Uterus (tissue), 4 donors: Measurements from ENCODE around the gene PNCK. TPM values are rescaled to one million over a fixed set of nuclear protein-coding genes. Genes with fewer than 3 reads are reported as not detected.

Experiments
- DNase-seq, 2 donors: peaks; one replicate each; pipeline ENCODE4 v3.0.0-alpha.2; 2019 to 2020
- H3K27ac ChIP-seq, 2 donors: fragments of 200-600 bp; sonication (generic); 1 replicate in 1 of 2; 2 replicates in 1 of 2; pipeline ENCODE4 v1.5.1; 2016 to 2018
- H3K27me3 ChIP-seq, 2 donors: fragments of 200-600 bp; sonication (generic); one replicate each; pipeline ENCODE4 v1.5.1; 2018 to 2019; ENCODE audit warnings: control low read depth in 1 of 2
- H3K36me3 ChIP-seq, 2 donors: fragments of 200-600 bp; sonication (generic); one replicate each; pipeline ENCODE4 v1.5.1; 2019; ENCODE audit warnings: control low read depth in 1 of 2
- H3K4me1 ChIP-seq, 2 donors: fragments of 200-600 bp; sonication (generic); one replicate each; pipeline ENCODE4 v1.5.1; 2018 to 2019; ENCODE audit warnings: control low read depth in 1 of 2
- H3K4me3 ChIP-seq, 2 donors: fragments of 200-600 bp; sonication (generic); 1 replicate in 1 of 2; 2 replicates in 1 of 2; pipeline ENCODE4 v1.5.1; 2018 to 2019; ENCODE audit warnings: mild to moderate bottlenecking in 1 of 2
- H3K9me3 ChIP-seq, 2 donors: fragments of 200-600 bp; sonication (generic); one replicate each; pipeline ENCODE4 v1.5.1; 2019; ENCODE audit warnings: control low read depth in 1 of 2
- CTCF ChIP-seq, 4 experiments: fragments of 200-600 bp in 2 of 4; fragments of 450-650 bp in 2 of 4; sonication (generic) in 2 of 4; IDR thresholded peaks; one replicate each; pipeline ENCODE4 v1.5.1; 2016 to 2019; ENCODE audit warnings: antibody characterized with exemption in 4 of 4, mild to moderate bottlenecking in 2 of 4, moderate library complexity in 1 of 4
- POLR2A ChIP-seq, 2 donors: fragments of 450-650 bp; IDR thresholded peaks; one replicate each; pipeline ENCODE4 v1.6.1; 2016; ENCODE audit warnings: antibody characterized with exemption in 2 of 2, mild to moderate bottlenecking in 1 of 2, moderate library complexity in 1 of 2
- intact Hi-C: fragments of 100-400 bp; cut with DNase I; formaldehyde crosslinking; loops from one replicate; pipeline ENCODE4 v1.15.1; 2023; ENCODE audit warnings: low total_unique reads
- total RNA-seq, 4 donors: library from RNA; depleted of rRNA in 3 of 4; stranded (reverse); fragments of >200 nt in 3 of 4; gene quantifications; one replicate each; pipeline versions ENCODE4 v1.1.0 to v1.2.4, GENCODE V29; 2014 to 2023
- donor health status: DM: yes; HTN: yes; CAD: no.

PNCK gene
- total RNA-seq, 4 donors from 2014 or later: 1.8 to 8.5 (median 5.9) TPM; not detected in 1

GRCh38 chrX:153674219-153674851 is 722 bp upstream of the PNCK start:
- no peak for TF ChIP-seq POLR2A (IDR thresholded peaks at IDR 0.05)
- TF ChIP-seq CTCF (IDR thresholded peaks at IDR 0.05): no peak
- peaks cover 0 to 4% of the 10 kb centered on the region in 2 donors for H3K27me3 ChIP-seq
- no peaks in the 10 kb centered on the region for H3K36me3 ChIP-seq
- intact Hi-C loops: no loop called here
- H3K4me1 ChIP-seq: no peaks in the 10 kb centered on the region
- no peak for DNase-seq
- no peak overlapping the region for H3K4me3 ChIP-seq
- H3K9me3 ChIP-seq: no peaks in the 10 kb centered on the region
- H3K27ac ChIP-seq: no peak overlapping the region

DNA sequence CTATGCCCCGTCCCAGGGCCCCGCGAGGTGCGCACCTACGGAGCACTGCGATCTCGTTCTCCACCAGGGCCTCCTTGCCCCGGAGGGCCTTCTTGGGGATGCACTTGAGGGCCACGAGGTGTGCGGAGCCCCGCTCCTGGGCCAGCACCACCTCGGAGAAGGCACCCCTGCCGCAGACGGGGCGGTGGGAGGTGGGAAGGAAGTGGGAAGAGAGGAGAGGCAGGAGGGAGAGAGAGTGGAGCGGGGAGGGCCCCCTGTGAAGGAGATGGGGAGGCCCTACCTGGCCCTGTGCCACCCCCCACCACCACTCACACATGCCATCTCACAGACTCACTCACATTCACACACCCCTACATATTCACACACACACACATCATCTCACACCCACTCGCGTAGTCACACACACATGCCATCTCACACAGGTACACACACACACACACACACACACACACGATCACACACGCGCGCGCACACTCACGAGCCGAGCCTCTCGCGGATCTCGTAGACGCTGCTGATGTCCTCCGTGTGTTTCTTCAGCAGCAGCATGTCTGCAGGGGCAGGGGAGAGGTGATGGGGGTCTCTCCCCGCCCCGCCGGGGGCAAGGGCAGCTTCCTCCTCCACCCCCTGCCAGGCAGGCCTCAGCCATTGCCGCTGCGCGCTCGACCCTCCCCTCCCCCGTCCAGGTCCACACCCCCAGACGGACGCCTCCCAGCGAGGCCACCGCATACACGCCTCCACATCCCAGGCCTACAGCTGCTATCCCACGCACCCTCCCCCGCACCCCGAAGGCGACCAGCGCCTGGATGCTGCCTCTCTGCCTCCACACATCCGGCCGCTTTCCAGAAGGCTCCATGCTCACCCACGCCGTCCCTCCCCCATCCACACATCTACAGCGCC is 834 bp downstream of the PNCK start:
- intact Hi-C loops: no loop called here
- no peak for TF ChIP-seq CTCF (IDR thresholded peaks at IDR 0.05)
- no peak for TF ChIP-seq POLR2A (IDR thresholded peaks at IDR 0.05)
- no peaks in the 10 kb centered on the region for H3K36me3 ChIP-seq
- H3K9me3 ChIP-seq: no peaks in the 10 kb centered on the region
- DNase-seq: no peak
- no peaks in the 10 kb centered on the region for H3K4me1 ChIP-seq
- H3K4me3 ChIP-seq: no peak overlapping the region
- H3K27me3 ChIP-seq: peaks cover 0 to 4% of the 10 kb centered on the region in 2 donors
- H3K27ac ChIP-seq: no peak overlapping the region

- Histone ChIP-seq H3K9me3 (no peaks in the 10 kb centered on the region), H3K36me3 (no peaks in the 10 kb centered on the region), H3K27ac (no peak overlapping the region), H3K4me1 (no peaks in the 10 kb centered on the region), H3K27me3 (peaks cover 0 to 4% of the 10 kb centered on the region in 2 donors), H3K4me3 (no peak overlapping the region)
- TF ChIP-seq CTCF (IDR thresholded peaks at IDR 0.05) (no peak), POLR2A (IDR thresholded peaks at IDR 0.05) (no peak)
- intact Hi-C loops: no loop called here
- no peak for DNase-seq
Measured at GRCh38 chrX:153671589-153672530, 1.8 kb downstream of the PNCK start.

GRCh38 chrX:153670748-153671588 is 2.6 kb downstream of the PNCK start:
- no peaks in the 10 kb centered on the region for H3K36me3 ChIP-seq
- DNase-seq: no peak
- intact Hi-C loops: no loop called here
- no peaks in the 10 kb centered on the region for H3K4me1 ChIP-seq
- TF ChIP-seq CTCF (IDR thresholded peaks at IDR 0.05) (no peak), POLR2A (IDR thresholded peaks at IDR 0.05) (no peak)
- H3K27me3 ChIP-seq: peaks cover 0 to 4% of the 10 kb centered on the region in 2 donors
- H3K4me3 ChIP-seq: no peak overlapping the region
- H3K9me3 ChIP-seq: no peaks in the 10 kb centered on the region
- no peak overlapping the region for H3K27ac ChIP-seq
